Peyer's patch (tissue), 4 donors: ENCODE results near the gene CRIM1. TPM values are rescaled to one million over a fixed set of nuclear protein-coding genes. Genes with fewer than 3 reads are reported as not detected.

Experiments
- DNase-seq, 3 donors: peaks; one replicate each; pipeline ENCODE4 v3.0.0-alpha.2; 2017 to 2019
- H3K27ac ChIP-seq, 4 donors: fragments of 200-600 bp; sonication (generic); one replicate each; pipeline ENCODE4 v1.5.1; 2016 to 2019
- H3K27me3 ChIP-seq, 2 donors: fragments of 200-600 bp; sonication (generic); one replicate each; pipeline ENCODE4 v1.5.1; 2019
- H3K36me3 ChIP-seq, 3 donors: fragments of 200-600 bp; sonication (generic); one replicate each; pipeline ENCODE4 v1.5.1; 2016 to 2019
- H3K4me1 ChIP-seq, 4 donors: fragments of 200-600 bp; sonication (generic); one replicate each; pipeline ENCODE4 v1.5.1; 2016 to 2019
- H3K4me3 ChIP-seq, 4 donors: fragments of 200-600 bp; sonication (generic); 1 replicate in 3 of 4; 2 replicates in 1 of 4; pipeline ENCODE4 v1.5.1; 2016 to 2019; ENCODE audit warnings: mild to moderate bottlenecking in 1 of 4
- H3K9me3 ChIP-seq, 4 donors: fragments of 200-600 bp; sonication (generic); one replicate each; pipeline ENCODE4 v1.5.1; 2016 to 2019; ENCODE audit warnings: mild to moderate bottlenecking in 1 of 4
- CTCF ChIP-seq, 6 experiments: fragments of 450-650 bp in 4 of 6; fragments of 200-600 bp in 2 of 6; sonication (generic) in 1 of 6; IDR thresholded peaks; one replicate each; pipeline ENCODE4 v1.5.1; 2017 to 2019; ENCODE audit warnings: antibody characterized with exemption in 6 of 6, mild to moderate bottlenecking in 3 of 6, moderate library complexity in 1 of 6
- POLR2A ChIP-seq, 2 donors: fragments of 450-650 bp; IDR thresholded peaks; one replicate each; pipeline ENCODE4 v1.5.1; 2017; ENCODE audit warnings: antibody characterized with exemption in 2 of 2, mild to moderate bottlenecking in 2 of 2, moderate library complexity in 2 of 2
- total RNA-seq, 4 donors: library from RNA; depleted of rRNA; stranded (reverse); fragments of >200 nt; gene quantifications; one replicate each; pipeline ENCODE4 v1.1.0, GENCODE V29; 2016

Gene CRIM1
- total RNA-seq, 4 donors from 2014 or later, result 29.9 to 181 (median 63.6) TPM

GRCh38 chr2:36577884-36578283, 222.3 kb downstream of the CRIM1 start:
- Histone ChIP-seq H3K4me3 (no peak overlapping the region), H3K27ac (no peak overlapping the region), H3K27me3 (no peaks in the 10 kb centered on the region), H3K9me3 (no peaks in the 10 kb centered on the region), H3K36me3 (peaks cover 0 to 74% (median 0%) of the 10 kb centered on the region in 3 donors), H3K4me1 (no peaks in the 10 kb centered on the region)
- DNase-seq, result no peak
- TF ChIP-seq CTCF (IDR thresholded peaks at IDR 0.05) (no peak), POLR2A (IDR thresholded peaks at IDR 0.05) (no peak)

- no peak for DNase-seq
- no peaks in the 10 kb centered on the region for H3K27me3 ChIP-seq
- H3K36me3 ChIP-seq, result peaks cover 0 to 82% (median 0%) of the 10 kb centered on the region in 3 donors
- no peak overlapping the region for H3K27ac ChIP-seq
- no peaks in the 10 kb centered on the region for H3K4me1 ChIP-seq
- H3K9me3 ChIP-seq, result no peaks in the 10 kb centered on the region
- H3K4me3 ChIP-seq, result no peak overlapping the region
- TF ChIP-seq POLR2A (IDR thresholded peaks at IDR 0.05) (no peak), CTCF (IDR thresholded peaks at IDR 0.05) (no peak)
Measured at GRCh38 chr2:36578343-36579296, 223.0 kb downstream of the CRIM1 start.

GRCh38 chr2:36579297-36579664, 223.7 kb downstream of the CRIM1 start:
- DNase-seq, result no peak
- Histone ChIP-seq H3K9me3 (no peaks in the 10 kb centered on the region), H3K27ac (no peak overlapping the region), H3K4me1 (no peaks in the 10 kb centered on the region), H3K27me3 (no peaks in the 10 kb centered on the region), H3K36me3 (peaks cover 0 to 86% (median 0%) of the 10 kb centered on the region in 3 donors), H3K4me3 (no peak overlapping the region)
- TF ChIP-seq CTCF (IDR thresholded peaks at IDR 0.05) (no peak), POLR2A (IDR thresholded peaks at IDR 0.05) (no peak)

- H3K27ac ChIP-seq, result no peak overlapping the region
- H3K4me3 ChIP-seq, result no peak overlapping the region
- TF ChIP-seq CTCF (IDR thresholded peaks at IDR 0.05), result no peak
- TF ChIP-seq POLR2A (IDR thresholded peaks at IDR 0.05), result no peak
- peaks cover 0 to 74% (median 0%) of the 10 kb centered on the region in 3 donors for H3K36me3 ChIP-seq
- H3K9me3 ChIP-seq, result no peaks in the 10 kb centered on the region
- no peak for DNase-seq
- no peaks in the 10 kb centered on the region for H3K4me1 ChIP-seq
- H3K27me3 ChIP-seq, result no peaks in the 10 kb centered on the region
Measured at GRCh38 chr2:36582538-36582937, 227.0 kb downstream of the CRIM1 start.

GRCh38 chr2:36582951-36583350, 227.4 kb downstream of the CRIM1 start:
- no peak for DNase-seq
- no peaks in the 10 kb centered on the region for H3K27me3 ChIP-seq
- H3K4me3 ChIP-seq, result no peak overlapping the region
- TF ChIP-seq CTCF (IDR thresholded peaks at IDR 0.05), result no peak
- no peak for TF ChIP-seq POLR2A (IDR thresholded peaks at IDR 0.05)
- H3K4me1 ChIP-seq, result no peaks in the 10 kb centered on the region
- peaks cover 0 to 69% (median 0%) of the 10 kb centered on the region in 3 donors for H3K36me3 ChIP-seq
- H3K9me3 ChIP-seq, result no peaks in the 10 kb centered on the region
- H3K27ac ChIP-seq, result no peak overlapping the region
